NCI-H2196 treated with DMSO at 0.1 percent for 48 hours (cell line): ENCODE results near the gene PLSCR5.

Experiments
- DNase-seq: peaks from one replicate; lab custom pipeline; 2025; ENCODE audit not compliant: unreplicated experiment; lab: John Stamatoyannopoulos, UW

PLSCR5 gene, protein sequence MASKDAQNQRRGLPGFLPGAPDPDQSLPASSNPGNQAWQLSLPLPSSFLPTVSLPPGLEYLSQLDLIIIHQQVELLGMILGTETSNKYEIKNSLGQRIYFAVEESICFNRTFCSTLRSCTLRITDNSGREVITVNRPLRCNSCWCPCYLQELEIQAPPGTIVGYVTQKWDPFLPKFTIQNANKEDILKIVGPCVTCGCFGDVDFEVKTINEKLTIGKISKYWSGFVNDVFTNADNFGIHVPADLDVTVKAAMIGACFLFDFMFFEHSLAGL

DNA sequence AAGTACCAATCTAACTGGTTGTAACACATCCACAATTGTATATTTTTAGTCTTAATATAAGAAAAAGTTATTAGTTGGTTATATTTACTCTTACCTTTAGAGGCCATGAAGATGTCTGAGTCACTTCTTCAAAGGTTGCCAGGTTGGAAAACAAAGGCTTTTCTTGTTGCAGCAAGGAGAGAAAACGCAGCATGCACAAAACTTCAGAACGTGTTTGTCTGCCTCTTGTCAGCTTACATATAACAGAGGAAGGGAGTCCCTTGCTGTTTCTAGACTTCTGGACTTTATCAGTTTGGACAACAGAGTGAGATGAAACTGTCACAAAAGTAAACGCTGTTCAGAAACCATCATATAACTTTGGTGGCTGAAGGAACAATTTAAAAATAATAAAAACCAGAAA lies at the start of gene PLSCR5:
Gene PLSCR5 (minus strand): TSS at position 241 of the 400 bp plus-strand sequence. CDS start 134 bp downstream, at position 107.
- no peak for DNase-seq

DNA sequence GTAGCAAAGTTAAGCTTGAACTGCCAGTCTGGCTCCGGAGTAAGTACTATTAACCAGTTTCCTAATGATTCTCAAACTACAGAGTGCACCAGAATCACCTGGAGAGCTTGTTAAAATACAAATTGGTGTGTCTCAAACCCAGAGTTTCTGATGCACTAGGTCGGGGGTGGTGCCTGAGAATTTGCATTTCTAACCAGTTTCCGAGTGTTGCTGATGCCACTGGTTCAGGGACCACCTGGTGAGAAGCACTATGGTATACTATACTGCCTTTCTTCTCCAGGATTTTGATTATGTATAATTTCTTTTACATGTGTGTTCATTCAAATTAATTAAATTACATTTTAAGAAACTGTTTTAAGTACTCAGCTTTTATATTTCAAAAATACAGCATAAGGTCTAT lies 48.8 kb upstream of the PLSCR5 start:
- DNase-seq, result no peak

DNA sequence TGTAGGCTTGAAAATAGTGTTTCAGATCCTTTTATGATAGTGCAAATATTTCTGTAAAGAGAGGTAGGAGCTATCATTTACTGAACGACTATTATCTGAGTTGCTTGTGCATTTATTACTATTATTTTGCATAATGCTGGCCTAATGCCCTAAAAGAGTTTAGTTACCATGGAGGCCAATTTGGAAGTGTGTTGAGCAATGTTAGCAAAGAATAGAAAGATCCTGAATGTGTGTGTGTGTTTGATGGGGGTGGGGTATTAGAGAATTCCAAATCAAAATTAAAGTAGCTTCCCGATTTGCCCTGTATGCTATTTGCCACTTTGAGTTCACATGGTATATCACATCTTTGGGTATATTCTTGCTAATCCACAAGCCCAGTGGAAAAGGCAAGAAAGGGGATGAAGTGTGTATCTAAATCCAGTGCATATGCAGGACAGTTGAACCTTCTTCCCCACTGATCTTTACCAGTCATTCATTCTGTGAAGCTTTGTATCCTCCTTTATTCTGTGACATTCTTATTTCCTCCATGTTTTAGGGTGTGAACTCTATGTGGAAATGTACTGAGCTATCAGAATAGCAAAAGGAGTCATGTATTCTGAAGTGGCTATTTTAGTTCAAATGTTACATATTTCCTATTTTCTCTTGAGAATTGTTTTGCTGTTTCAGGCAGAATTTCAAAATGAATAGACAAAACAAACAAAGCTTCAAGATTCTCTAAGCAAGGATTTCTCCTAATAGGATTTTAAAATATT lies 45.7 kb upstream of the PLSCR5 start:
- DNase-seq, result no peak

DNA sequence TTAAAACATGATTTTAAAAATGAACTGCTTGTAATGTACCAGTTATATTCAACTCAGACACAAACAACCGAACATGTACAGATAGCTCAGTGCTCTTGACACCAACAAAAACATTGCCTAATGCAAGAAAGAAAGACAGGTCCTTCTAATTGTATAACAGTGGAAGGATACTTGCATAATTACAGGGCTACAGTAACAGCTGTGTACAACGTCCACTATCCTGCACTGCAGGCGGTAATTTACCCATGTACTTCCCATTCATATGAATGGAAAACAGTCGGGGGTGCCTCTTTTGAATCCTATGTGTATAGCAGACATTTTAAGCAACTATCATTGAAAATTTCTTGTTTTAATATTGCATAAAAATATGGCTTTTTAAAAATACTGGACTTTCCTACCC lies 41.1 kb upstream of the PLSCR5 start:
- no peak for DNase-seq

DNA sequence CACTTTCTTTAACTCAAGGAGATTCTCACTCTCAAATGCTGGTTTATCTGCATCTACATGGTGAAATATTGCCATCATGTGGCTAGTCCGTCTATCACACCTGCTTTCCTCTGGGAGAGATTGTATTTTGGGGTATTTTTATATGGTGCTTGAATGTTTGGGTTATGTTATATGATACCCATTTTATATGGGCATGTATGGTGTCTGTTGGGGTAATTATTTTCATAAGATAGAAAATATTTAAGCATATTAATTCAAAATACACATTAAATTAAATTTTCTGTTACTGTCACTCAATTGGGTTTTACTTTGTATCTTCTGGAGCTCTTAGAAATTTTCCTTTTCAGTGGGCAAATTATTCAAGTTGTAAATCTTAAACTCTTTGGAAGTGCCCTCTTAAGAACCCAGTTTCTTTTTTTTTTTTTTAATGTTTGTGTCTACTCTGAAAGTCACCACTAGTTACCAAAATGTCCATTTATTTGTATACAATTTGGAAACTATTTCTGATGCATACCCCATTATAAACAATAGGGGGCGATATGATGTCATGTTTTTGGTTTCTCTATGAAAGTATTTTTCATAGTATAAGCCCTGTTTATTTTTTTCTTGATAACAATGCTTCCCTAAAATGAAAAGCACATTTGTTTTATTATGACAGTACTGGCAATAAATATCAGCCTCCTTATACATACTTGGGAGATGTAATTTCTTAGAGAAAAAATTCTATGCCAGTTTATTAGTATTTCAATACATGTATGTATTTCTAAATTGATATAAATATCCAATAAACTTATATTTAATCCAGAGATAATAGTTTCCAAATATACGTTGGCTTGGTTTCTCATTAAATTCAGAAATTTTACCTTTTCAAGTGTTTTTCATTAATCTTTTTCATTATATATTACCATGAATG lies 36.1 kb upstream of the PLSCR5 start:
- DNase-seq, result peak; percentile 28

DNA sequence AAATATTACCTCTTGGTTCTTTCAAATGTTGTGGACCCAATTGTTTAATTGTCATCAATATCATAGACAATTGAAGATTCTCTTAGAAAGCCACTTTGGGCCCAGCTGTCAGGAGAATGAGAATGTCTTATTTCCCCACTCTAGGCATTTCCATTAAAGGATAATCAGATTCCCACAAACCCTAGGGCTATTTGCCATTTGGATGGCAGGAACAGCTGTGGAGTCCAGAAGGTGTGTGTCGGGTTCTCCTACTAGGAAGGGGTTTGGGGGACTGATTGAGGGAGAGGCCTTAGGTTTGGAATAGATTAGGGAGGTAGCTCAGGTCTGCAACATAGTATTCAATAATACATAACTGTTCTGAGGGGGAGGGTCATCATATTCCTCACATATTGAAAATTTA lies 35.2 kb upstream of the PLSCR5 start:
- DNase-seq, result no peak

DNA sequence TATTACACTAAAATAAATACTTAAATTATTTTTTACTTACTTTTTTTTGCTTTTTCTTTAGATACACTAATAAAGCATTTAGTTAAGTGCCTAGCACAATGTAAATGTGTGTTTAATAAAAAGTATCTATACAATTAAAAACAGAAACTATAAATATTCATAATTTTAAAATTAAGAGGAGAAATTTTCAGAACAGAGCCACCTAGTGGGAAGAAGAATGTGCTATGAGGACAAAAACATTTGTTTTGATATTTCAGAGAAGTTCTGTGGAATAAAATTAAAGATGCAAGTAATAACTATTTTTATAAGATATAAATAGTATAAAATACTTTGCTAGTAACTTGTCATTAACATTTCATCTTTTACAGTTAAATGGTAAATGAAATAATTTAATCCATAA lies 33.6 kb upstream of the PLSCR5 start:
- no peak for DNase-seq

DNA sequence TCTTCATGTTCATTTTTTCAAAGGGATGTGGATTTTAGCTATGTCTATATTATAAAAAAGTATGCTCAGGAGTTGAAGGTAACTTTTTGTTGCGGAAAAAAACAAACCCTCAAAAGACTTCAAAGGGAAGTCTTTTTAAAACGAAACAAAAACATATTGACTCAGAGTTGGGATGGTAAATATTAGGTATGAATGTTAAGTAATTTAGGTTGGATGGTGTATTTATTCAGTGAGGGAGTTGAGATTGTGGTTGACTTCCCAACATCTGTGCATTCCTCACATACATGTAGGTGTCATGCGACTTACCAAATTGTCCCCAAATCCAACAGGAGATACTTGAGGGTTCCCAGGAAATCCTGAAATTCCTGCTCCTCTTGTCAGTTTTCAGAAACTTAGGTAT lies 32.7 kb upstream of the PLSCR5 start:
- DNase-seq, result no peak

DNA sequence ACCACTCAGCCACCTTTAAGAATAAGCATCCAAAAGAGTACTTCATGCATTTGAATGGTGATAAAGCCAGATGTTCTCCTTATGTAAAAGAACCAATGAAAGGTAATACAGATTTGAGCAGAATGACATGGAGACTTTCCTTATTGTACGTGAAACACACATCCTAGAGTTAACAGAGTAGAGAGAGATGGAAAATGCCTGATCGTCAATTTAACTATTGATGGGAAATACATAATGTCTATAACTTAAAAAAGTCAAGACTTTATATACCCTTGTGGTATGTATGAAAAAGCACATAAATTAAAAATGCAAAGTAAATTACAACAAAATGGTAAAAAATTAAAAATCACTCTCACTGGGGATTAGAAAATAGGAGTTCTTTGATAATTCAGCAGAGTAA lies 31.7 kb upstream of the PLSCR5 start:
- DNase-seq, result no peak

DNA sequence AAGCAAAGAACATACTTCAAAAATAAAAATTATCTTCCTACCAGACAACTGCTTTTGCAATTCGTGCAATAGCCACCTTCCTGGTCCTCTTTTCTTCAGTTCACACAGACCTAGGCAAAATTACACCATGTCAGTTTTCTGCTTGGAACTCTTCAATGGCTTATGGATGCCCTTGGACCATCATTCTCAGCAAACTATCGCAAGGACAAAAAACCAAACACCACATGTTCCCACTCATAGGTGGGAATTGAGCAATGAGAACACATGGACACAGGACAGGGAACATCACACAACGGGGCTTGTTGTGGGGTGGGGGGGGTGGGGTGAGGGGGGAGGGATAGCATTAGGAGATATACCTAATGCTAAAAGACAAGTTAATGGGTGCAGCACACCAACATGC lies 29.2 kb upstream of the PLSCR5 start:
- DNase-seq, result no peak

DNA sequence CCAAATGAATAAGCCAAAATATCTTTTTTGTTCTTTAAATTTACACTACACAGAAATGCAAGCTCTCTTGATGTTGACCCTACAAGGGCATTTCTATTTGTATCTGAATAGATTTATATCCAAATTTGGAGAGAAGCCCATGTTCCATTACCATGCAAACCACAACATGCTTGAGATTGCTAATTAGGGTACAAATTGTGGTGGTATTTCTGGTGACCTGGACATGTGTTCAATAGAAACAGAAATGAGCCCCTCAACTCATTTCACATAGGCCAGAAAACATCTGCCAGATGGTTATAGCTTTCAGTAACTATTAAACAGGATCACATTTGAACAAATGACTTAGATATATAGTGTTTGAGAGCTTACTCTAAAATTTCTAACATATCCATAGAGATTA lies 23.5 kb upstream of the PLSCR5 start:
- no peak for DNase-seq

DNA sequence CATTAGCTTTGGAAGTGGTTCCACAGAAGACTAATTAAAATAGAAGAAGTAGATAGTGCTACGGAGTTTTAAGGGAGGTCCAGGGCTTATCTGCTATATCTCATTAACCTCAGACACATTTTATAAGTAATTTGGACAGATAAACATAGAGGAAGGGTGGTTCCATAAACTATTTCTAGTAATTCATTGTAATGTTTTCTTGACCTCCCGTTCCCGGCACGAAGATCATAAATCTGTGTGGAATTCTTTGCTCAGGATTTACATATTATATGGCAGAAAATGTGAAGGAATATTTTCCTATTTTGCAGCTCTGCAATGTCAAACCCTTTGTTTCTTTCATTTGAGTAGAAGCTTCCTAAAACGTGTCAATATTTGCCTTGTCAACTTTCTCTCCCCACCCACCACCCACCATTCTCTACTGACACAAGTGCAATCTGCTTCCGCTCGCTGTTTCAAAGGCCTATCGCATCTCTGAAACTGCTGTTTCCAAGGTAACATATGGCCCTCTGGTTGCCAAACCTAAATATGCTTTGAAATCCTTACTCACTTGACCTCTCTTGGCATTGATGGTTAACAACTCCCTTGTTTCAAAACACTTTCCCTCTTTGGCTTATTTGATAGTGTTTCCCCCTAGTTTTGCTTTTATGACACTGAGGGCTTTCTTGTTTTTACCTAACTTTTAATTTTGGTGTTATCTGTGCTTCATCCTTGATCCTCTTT lies 21.4 kb upstream of the PLSCR5 start:
- DNase-seq, result no peak

DNA sequence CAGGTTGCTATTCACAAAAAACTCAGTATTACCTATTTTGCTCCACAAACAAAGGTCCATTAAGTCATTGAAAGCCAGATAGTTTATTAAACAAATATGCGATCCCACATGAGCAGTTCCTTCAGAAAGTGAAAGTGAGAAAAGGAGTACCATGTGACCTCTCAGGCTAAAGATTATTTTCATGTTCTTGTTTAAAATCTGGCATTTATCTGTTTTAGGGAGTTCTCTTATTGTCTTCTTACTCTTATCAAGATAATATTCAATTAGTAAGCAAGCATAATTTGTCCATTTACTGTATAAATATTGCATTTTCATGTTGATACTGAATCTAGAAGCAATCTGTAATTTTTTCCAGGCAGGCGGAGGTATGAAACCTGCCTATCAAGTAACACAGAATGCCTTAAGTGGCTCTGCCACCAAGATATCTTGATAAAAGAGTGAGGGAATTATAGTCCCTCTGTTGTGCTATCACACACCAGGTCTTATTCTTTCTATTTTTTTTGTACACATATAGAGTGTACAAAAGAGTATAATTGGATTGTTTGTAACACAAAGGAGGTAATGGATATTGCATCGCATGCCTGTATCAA lies 20.1 kb upstream of the PLSCR5 start:
- DNase-seq, result no peak

DNA sequence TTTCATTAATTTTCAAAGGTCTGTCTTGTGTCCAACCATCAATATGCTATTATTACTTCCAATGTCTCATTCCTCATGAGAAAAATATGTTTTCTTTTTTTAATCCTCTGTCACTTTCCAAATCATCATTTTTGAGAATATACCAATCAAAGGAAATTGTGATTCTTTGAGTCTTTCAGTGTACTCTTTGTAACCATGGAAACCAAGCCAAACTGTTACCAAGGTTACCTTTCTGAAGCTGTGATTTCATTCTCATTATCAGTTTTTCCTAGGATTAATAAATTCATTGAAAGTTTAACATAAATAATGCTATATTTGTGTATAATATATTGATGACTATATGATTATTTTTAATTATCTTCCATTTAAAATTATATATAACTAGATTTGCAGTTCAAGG lies 16.6 kb upstream of the PLSCR5 start:
- DNase-seq, result no peak

DNA sequence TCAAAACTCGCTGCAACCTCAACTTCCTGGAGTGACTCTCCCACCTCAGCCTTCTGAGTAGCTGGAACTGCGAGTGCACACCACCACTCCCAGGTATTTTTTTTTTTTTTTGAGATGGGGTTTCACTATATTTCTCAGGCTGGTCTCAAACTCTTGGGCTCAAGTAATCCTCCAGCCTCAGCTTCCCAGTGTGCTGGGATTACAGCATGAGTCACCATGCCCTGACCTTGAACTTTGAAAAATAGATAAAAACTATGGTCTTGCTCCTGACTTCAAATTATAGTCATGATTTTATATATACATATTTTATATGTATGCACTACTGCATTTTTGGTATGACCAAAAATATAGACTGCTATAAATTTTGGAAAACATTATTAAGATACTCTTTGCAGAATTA lies 6.9 kb upstream of the PLSCR5 start:
- DNase-seq, result no peak

DNA sequence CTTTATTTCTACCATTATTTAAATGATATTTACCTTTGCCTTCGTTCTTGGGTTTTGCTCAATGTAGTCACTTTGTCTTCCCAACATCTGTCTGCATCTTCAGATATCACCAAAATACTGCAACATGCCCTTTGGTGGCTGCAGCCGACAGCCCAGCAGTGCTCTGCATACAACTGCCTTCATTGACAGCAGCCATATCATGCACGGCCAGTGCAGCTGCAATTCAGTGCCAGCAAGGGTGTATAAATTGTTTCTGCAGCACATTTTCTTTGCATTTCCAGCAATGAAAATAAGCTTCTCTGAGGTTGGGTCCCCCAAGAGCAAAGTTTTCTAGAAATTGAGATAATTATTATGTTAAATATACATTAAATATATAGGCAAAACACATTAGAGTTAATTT lies 6.0 kb upstream of the PLSCR5 start:
- DNase-seq, result no peak

DNA sequence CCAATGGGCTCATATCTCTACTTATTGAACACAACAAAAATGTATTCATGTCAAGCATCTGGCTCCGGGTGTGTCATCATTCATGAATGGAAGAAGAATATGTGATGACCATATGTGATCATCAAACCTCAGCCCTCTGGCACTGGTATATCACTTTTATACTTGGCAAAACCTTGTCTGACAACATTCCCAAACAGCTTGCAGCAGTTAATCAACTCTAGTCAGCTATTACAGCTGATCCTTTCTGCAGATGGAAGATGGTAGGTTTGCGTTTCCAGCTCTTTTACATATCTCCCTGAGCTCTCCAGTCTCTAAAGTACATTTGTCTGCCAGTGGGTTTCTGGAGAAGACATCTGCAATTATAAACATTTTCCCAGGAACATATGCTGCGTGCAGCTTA lies 6.6 kb downstream of the PLSCR5 start:
- no peak for DNase-seq

DNA sequence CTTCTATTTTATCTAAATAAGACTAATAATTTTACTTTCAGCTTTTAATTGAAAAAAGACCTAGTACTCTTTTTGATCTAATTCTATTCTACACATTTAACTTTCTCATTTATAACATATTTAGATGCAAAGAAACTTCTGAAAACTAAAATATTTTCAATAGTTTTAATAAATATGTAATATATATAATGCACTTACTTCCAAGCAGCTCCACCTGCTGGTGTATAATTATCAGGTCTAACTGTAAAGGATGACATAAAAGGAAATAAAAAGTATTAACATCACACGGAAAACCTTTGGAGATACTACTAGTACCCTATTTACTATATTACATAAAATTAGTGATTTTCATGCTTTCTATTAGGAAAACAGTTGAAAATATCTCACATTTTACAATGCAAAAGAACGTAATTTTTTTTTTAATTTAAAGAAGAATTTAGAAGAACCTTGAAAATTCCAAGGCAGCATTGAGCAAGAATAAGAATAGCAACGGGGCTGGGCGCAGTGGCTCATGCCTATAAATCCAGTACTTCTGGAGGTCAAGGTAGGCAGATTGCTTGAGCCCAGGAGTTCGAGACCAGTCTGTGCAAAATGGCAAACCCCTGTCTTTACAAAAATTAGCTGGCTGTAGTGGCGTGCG lies 10.2 kb downstream of the PLSCR5 start:
- no peak for DNase-seq

DNA sequence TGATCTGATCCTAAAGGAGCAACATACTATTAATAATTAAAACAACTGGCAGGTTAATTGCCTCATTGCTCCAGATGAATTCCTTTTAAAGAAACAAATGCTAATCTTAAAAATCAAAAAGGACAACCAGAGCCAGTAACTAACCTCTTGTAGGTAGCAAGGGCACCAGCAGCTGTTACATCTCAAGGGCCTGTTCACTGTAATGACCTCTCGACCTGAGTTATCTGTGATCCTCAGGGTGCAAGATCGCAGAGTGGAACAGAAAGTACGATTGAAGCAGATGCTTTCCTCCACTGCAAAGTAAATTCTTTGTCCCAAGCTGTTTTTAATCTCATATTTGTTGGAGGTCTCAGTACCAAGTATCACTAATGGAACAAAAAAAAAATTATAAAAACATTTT lies 11.4 kb downstream of the PLSCR5 start:
- no peak for DNase-seq

DNA sequence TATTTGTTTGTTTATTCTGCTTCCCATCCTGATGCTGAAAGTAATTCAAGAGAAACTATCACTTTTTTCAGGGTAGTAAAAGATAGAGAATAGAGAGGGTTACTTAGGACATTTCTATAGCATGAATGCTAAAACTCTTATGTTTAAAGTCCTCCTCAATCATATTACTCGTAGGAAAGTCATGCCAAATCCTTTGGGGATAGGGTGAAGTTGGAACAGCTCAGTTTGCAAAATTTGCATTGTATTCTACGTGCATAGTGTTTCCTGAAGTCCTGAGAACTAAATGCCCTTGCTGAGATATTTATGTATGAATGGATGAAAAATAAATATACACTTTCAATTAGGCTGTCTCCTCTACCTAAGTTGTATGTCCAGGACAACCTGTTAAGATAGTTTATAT lies 14.6 kb downstream of the PLSCR5 start:
- DNase-seq, result no peak
